HG03025 (cell line): ENCODE results near the gene ZP3.
"Not testable (repeated sequence)": the region's sequence is repeated elsewhere in the genome, so short reads cannot be mapped to it uniquely, and the experiment has no call there.

Source experiments
- ATAC-seq: cut with Tn5 transposase; IDR thresholded peaks from one replicate; pipeline ENCODE4 v1.9.1; 2021; ENCODE audit warnings: mild to moderate bottlenecking, moderate library complexity; ENCODE audit not compliant: unreplicated experiment, low FRiP score

Gene ZP3

GRCh38 chr7:76403780-76404494 lies 20.8 kb upstream of the ZP3 start:
- ATAC-seq = no peak

GRCh38 chr7:76405738-76406137 lies 19.0 kb upstream of the ZP3 start:
- no peak for ATAC-seq

GRCh38 chr7:76407718-76408117 lies 17.0 kb upstream of the ZP3 start:
- no peak for ATAC-seq

- ATAC-seq = no peak
Observed at GRCh38 chr7:76408121-76408560, 16.6 kb upstream of the ZP3 start.

GRCh38 chr7:76409537-76409936 lies 15.2 kb upstream of the ZP3 start, which contains the start of gene SSC4D:
TSS of gene SSC4D (minus strand) at chr7:76409697. CDS start at chr7:76404439, 5,258 bp downstream.
- no peak for ATAC-seq

- no peak for ATAC-seq
Observed at GRCh38 chr7:76411626-76412025, 13.1 kb upstream of the ZP3 start.

GRCh38 chr7:76412249-76412648 lies 12.5 kb upstream of the ZP3 start:
- ATAC-seq = no peak

- ATAC-seq = not testable (repeated sequence)
Observed at GRCh38 chr7:76417654-76418310, 7.0 kb upstream of the ZP3 start.

- not testable (repeated sequence) for ATAC-seq
Observed at GRCh38 chr7:76421097-76421496, 3.7 kb upstream of the ZP3 start.

GRCh38 chr7:76423666-76424412 lies 911 bp upstream of the ZP3 start:
- no peak for ATAC-seq

- no peak for ATAC-seq
Observed at GRCh38 chr7:76425156-76425555, 406 bp downstream of the ZP3 start.

GRCh38 chr7:76425558-76425957 lies 808 bp downstream of the ZP3 start:
- ATAC-seq = not testable (repeated sequence)

- no peak for ATAC-seq
Observed at GRCh38 chr7:76426246-76426645, 1.5 kb downstream of the ZP3 start.

- ATAC-seq = no peak
Observed at GRCh38 chr7:76427635-76428034, 2.9 kb downstream of the ZP3 start.

- ATAC-seq = no peak
Observed at GRCh38 chr7:76428149-76428823, 3.5 kb downstream of the ZP3 start.

- no peak for ATAC-seq
Observed at GRCh38 chr7:76428868-76429805, 4.4 kb downstream of the ZP3 start.

GRCh38 chr7:76430211-76430610 lies 5.5 kb downstream of the ZP3 start:
- ATAC-seq = no peak

GRCh38 chr7:76430836-76431235 lies 6.1 kb downstream of the ZP3 start:
- ATAC-seq = no peak

- not testable (repeated sequence) for ATAC-seq
Observed at GRCh38 chr7:76437873-76438272, 13.1 kb downstream of the ZP3 start.
